LoVo (cell line): ENCODE results near the gene SIX2.
"Not testable (repeated sequence)": the region's sequence is repeated elsewhere in the genome, so short reads cannot be mapped to it uniquely, and the experiment has no call there.

Source experiments
- DNase-seq: peaks from one replicate; pipeline ENCODE4 v3.0.0-alpha.2; 2016; ENCODE audit warnings: low spot score

SIX2 gene

DNA sequence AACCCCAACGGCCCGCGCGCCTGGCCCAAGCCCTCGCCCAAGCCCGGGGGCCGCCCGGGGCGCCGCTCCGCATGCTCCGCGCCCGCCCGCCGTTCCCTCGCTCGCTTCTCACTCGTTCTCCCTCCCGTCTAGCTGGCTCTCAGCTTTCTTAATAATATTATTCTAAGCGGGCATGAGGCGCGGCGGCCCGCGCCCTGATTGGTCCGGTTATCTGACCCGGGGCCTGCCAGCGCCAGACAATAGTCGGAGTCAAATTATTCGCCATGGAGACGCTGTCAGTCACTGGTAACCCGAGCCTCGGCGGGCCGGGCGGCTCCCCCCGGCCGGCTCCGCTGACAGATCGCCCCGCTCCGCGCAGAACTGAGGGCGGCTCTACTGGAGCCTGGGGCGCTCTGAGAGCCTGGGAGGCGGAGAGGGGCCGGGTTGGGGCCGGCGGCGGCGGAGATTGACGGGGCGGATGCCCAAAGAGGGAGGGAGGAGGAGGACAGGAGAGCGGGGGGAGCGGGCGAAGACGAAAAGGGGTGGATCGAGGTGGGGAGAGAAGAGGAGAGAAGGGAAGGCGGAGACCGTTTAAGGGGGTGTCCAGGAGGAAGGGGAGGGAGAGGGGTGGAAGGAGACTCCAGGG, at the start of gene SIX2:
Gene SIX2, minus strand, starts transcription at position 150 of the 625 bp plus-strand sequence. CDS start 342 bp downstream, outside the sequence.
- peak; percentile 15 for DNase-seq

DNA sequence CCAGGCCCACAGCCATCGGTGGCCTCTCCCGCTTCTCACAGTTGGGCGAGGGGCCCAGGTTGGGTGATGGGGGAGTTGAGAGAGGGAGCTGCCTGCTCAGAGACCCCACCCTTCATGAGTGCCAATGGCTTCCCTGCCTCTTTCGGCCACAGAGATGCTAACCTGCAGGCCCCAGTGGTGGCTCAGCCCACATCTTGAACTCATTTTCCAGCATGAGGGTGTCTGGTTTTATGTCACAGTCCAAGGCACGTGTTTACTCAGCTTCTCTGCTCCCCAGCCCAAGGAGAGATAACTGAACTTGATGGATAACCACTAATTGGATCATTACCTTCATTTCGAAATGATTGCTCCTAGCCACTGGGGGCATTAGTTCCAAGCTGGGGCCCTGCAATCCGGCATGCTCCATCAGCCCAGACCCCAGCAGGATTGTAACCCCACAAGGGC, 45.9 kb upstream of the SIX2 start:
- no peak for DNase-seq

GRCh38 chr2:45053966-45054365, 44.7 kb upstream of the SIX2 start:
- no peak for DNase-seq

DNA sequence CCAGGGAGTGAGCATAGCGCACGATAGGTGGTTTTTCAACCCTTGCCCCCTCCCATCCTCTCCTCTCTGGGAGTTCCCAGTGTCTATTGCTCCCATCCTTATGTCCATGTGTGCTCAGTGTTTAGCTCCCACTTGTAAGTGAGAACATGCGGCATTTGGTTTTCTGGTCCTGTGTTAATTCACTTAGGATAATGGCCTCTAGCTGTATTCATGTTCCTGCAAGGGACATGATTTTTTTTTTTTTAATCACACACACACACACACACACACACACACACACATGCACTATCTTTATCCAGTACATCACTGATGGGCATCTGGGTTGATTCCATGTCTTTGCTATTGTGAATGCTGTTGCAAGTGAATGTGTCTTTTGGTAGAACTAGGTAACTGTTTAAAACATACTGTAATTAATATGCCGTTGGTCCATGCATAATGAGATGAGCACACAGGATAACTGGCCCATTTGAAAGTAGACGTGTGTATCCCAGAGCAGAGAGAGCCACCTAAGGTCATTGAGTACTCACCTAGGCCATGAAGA, 43.2 kb upstream of the SIX2 start:
- no peak for DNase-seq

DNA sequence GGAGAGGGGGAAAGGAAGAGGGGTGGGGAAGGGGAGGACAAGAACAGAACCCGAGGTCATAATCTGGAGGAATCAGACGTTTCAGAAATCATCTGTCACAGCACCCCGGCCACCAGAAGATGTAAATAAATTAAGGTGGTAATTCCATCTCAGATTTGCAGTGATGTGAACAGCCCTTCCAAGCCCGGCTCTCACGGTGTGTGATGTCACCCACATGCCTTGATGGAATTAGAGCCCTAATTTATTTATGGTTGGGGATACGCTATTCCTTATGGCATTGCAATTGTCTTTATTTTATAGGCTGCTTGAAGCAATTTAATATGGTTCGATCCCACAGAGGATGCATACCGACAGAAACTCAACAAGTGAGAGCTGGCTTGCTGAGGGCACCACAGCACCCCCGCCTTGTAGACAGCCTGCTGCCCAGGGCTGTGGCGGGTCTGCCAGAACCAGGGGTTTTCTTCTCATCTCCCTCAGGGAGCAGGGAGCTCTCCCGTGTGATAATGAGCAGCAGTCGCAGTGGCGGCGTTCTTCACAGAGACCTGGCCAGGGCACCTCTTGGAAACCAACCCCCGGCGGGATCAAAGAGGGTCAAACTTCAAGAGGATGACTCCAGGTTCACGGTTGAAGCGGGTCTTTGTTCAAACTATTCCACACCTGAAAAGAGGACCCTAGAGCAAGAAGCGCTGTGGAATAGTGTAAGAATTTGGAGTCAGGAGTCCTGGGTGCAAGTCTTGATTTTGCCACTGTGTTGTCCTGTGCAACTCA, 40.5 kb upstream of the SIX2 start:
- no peak for DNase-seq

GRCh38 chr2:45047301-45047700, 38.0 kb upstream of the SIX2 start:
- DNase-seq: no peak

DNA sequence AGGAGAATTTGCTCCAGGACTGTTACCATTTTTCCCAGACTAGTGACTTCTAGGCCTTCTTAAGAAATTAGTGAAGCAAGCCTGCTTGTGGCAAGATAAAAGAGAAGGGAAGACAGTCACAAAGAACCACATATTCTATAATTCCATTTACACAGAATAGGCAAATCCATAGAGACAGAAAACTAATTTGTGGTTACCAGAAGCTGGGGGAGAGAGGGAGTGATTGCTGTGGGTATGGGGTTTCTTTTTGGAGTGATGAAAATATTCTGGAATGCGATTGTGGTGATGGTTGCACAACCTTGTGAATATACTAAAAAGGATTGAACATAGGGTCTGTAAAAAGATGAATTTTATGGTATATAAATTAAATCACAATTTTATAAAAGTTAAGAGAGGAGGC, 37.5 kb upstream of the SIX2 start:
- no peak for DNase-seq

DNA sequence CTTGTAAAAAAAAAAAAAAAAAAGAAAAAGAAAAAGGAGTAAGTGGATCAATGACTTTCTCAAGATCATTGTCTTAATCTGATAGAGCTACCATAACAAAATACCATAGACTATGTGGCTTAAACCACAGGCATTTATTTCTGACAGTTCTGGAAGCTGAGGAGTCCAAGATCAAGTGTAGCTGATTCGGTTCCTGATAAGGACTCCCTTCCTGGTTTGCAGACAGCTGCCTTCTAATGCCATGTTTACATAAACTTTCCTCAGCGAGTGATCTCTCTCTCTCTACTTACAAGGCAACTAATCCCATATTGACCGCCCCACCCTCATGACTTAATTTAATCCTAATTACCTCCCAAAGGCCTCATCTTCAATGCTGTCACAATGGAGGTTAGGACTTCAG, 36.5 kb upstream of the SIX2 start:
- no peak for DNase-seq

GRCh38 chr2:45044916-45045315, 35.7 kb upstream of the SIX2 start:
- DNase-seq: no peak

DNA sequence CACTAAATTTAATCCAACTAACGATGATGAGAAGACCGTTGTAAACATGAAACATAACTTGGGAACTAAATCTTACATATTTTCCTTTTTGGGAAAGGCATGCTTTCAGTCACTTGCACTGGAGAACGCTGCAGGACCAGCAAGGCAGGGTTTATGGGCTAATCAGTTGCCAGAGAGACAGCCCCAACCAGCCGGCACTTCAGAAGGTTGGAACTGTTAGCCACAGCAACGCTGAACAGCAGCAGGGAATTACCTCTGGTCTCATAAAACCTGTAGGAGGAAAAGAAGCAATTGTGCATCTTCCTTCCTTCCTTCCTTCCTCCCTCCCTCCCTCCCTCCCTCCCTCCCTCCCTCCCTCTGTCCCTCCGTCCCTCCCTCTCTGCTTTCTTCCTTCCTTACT, 33.9 kb upstream of the SIX2 start:
- DNase-seq: no peak

GRCh38 chr2:45042401-45042800, 33.1 kb upstream of the SIX2 start:
- no peak for DNase-seq

DNA sequence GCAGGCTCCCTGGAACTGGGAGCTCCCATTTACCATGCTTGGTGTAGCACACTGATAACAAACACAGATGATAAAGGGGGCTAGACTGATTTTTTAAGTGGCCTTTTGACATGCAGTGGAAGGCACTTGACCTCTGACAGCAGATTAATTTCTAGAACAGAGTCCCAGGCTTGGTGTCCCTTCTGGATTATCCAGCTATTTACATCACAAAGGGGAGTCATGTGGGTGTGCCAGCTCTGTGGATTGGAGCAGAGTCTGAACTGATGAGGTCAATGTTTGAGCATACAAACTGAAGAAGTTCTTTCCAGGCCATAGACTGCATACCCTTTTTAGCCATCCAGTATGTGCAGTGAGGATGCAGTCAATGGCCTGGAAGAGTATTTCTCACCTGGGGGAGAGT, 31.5 kb upstream of the SIX2 start:
- DNase-seq: no peak

DNA sequence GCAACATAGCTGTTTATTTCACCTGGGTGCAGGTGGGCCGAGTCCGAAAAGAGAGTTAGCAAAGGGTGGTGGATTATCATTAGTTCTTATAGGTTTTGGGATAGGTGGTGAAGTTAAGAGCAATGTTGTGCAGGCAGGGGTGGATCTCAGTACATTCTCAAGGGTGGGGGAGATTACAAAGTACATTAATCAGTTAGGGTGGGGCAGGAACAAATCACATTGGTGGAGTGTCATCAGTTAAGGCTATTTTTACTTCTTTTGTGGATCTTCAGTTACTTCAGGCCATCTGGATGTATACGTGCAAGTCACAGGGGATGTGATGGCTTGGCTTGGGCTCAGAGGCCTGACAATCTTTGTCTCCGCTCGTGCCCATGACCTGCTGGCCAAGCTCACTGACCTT, 30.6 kb upstream of the SIX2 start:
- DNase-seq: not testable (repeated sequence)

DNA sequence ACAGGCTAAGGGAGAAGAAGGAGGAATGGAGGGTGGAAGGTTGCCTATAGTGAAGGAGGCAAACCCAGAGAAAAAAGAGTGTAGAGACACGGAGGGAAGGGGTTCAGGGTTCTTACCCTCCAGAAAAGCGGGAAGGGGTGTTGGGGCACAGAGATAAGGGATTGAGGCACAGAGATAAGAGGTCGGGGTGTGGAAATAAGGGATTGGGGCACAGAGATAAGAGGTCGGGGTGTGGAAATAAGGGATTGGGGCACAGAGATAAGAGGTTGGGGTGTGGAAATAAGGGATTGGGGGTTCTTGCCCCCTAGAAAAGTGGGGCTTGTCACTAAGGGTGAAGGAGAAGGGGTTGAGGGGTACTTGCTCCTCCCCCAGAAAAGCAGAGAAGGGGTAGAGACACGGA, 29.6 kb upstream of the SIX2 start:
- not testable (repeated sequence) for DNase-seq

DNA sequence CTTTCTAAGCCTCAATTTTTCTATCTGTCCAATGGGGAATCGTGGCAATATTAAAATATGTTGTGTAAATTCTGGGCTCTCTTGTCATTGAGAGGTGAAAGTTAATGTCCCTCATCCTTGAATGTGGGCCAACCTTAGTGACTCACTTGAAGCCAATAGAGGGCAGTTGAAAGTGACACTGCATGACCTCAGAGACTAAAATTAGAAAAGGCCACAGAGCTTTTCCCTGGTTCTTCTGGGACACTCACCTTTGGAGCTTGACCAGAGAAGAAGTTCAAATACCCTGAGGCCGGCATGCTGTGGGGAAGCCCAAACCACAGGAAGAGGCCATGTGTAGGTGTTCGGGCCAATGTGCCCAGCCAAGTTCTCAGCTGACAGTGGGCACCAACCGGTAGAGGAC, 24.1 kb upstream of the SIX2 start:
- no peak for DNase-seq

DNA sequence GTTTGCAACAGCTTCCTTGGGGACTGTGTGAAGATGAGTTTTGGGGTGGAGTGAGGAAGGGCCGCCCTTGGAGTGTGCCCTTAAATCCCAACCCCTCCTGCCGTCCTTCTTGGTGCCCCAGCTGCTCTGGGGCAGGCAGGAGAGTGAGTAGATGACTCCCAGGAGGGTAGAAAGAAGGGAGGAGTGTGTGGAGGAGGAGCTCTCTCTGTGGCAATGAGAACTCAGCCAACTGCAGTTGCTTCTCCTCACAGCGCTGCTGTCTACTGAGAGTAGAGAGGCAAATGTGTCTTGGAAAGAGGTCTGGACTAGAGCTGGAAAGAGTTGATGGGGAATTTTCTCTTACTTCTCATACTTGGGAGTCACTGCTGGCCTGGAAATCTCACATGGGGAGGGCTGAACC, 21.8 kb upstream of the SIX2 start:
- DNase-seq: no peak

DNA sequence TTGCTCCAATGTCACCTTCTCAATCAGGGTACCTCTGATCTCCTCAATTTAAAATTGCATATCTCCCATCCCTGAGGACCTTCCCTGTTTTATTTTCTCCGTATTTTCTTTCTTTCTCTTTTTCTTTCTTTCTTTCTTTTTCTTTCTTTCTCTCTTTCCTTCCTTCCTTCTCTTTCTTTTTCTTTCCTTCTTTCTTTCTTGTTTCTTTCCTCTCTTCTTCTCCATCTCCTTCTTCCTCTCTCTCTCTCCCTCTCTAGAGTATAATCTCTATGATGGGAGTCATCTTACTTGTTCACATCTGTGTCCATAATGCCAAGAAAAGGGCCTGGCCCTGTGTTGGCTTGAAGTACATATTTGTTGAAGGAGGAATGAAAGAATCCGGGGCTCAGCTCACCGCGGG, 21.3 kb upstream of the SIX2 start:
- DNase-seq: no peak

DNA sequence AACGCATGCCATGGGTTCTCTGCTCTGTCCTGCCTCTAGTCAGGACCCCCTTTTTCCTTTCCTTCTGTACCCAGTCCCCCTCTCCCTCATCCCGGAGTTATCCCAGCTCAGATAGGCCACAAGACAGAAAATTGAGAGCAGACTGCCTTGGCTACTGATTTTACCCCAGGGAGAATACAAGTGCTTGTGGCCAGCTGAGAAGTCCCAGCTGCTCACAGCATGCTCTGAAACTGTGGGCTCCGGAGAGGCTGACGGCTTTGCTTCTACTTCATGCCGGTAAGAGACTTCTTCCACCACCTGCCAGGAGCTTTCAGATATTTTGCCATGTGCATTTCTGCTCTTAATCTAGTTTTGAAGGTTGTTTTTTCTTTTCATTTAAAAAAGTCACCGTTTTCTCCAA, 20.0 kb upstream of the SIX2 start:
- DNase-seq: no peak

DNA sequence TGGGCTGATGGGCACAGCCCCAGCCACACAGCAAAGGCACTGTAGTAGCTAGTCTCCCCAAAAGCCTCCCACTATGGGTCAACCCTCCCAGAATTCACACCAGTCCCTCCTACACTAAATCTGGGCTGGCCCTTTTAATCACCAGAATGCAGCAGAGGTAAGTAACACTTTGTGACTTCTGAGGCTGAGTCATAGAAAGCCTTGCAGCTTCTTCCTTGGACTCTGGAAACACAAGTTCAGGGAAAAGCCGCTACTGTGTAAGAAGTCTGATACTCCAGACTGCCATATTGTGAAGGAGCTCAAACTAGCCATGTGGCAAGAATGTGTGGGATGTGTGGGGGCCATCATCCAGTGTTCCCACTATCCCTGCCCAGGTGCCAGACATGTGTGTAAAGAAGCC, 19.0 kb upstream of the SIX2 start:
- no peak for DNase-seq

DNA sequence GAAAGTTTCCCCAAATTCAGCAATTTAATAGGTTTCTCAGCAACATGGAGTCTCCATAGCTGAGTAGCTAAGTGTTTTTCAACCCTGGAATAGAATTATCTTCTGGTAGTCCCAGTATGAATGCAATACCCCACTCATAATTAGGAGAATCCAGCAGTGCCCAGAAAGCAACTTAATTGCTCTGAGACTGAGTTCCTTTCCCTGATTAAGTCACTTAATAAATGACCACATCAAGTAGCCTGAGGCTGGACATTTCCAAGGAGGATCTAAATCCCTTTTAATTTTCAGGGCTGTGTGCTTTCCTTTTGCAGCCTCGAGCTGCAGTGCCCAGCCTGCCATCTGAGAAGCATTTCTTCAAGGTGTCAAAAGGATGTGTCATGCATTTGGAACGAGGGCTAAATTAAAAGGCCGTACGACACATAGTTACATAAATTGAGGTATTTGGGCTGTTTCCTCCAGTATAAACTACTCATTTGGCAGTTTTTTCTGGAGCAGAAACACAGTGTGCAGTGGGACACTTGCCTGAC, 17.7 kb upstream of the SIX2 start:
- no peak for DNase-seq

- DNase-seq: peak; percentile 74
These were observed 15.5 kb upstream of the SIX2 start for GRCh38 chr2:45024600-45025291.

DNA sequence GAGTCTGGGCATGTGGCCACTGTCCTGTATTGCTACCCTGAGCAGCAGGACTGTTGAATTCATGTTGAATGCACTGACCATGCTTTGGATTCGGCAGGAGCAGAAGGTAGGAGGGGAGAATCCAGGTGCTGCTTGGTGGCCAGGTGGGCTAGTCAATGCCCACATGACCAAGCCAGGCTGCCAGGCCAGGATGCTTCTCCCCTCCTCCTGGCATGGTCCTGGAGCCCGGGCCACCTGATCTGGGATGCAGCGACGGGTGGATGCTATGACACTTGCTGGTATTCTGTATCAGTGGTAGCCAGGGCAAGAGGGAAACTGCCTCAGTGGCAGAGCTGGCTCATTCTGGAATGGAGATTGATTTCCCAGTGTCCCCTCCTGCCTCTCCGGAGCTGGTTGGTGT, 14.8 kb upstream of the SIX2 start:
- no peak for DNase-seq

DNA sequence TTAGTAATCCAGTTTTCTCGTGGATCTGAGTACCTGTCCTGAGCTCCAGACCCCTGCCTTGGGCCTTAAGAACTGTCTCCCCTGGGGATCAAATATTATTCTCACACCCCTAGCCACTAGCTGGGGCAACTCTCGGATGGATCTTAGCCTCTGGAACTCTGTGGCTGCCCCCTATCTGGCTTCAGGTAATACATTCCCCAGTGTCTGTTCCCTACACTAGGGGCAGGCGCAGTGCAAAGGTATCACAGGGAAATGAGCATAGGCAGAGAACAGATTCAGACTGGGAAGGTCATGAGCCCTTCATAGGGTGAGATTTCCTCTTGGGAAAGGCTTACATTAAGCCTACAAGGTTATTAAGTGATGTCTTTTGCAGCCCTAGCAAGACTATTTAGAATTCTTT, 11.2 kb upstream of the SIX2 start:
- DNase-seq: no peak
